ENCODE data around the gene RALGPS1.

The RALGPS1 gene

GRCh38 chr9:127106466-127106855 lies 191.9 kb downstream of the RALGPS1 start (continued):
- TF ChIP-seq ZSCAN18 (tag by site-specific recombination; IDR thresholded peaks at IDR 0.05) = no peak

DNA sequence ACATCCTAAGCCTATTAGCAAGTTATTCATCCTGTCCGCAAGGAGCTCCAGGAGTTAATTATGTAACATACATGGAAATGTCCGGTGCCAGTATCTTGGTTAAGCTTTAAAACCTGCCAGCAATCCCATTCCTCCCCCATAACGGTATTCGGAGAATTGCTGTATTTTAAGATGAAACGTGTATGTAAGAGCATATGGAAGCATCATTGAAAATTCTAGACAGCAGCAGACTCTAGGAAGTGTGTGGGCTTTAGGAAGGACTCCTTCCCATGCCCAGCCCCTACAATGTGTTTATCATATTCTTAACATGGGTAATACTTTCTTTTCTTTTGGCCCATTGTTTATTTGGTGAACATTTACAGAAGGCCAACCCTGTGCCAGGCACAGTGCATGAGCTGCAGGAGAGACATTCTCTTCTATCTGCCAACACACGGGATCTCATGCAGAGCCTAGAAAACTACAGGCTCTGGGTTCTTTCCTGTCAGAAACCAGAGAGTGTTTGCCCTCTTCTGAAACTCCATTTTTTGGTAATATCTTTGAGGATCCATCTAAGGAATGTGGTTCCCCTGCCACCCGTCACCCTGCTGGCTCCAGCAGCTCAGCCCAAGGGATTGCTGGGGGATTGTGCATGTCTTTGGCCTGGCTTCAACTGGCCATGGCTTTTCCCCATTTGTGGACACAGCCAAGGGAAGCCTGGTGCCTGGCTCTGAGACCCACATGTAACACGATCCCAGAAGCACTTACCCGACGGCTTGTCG lies 192.8 kb downstream of the RALGPS1 start:
- no peak for TF ChIP-seq ZNF223 (tag by site-specific recombination; IDR thresholded peaks at IDR 0.05)
- no peak for TF ChIP-seq ZNF211 (tag by site-specific recombination; IDR thresholded peaks at IDR 0.05; ENCODE audit: low read depth)
- no peak for TF ChIP-seq ZNF302 (tag by site-specific recombination; IDR thresholded peaks at IDR 0.05; ENCODE audit: low read depth)
- TF ChIP-seq, protein P1, sequence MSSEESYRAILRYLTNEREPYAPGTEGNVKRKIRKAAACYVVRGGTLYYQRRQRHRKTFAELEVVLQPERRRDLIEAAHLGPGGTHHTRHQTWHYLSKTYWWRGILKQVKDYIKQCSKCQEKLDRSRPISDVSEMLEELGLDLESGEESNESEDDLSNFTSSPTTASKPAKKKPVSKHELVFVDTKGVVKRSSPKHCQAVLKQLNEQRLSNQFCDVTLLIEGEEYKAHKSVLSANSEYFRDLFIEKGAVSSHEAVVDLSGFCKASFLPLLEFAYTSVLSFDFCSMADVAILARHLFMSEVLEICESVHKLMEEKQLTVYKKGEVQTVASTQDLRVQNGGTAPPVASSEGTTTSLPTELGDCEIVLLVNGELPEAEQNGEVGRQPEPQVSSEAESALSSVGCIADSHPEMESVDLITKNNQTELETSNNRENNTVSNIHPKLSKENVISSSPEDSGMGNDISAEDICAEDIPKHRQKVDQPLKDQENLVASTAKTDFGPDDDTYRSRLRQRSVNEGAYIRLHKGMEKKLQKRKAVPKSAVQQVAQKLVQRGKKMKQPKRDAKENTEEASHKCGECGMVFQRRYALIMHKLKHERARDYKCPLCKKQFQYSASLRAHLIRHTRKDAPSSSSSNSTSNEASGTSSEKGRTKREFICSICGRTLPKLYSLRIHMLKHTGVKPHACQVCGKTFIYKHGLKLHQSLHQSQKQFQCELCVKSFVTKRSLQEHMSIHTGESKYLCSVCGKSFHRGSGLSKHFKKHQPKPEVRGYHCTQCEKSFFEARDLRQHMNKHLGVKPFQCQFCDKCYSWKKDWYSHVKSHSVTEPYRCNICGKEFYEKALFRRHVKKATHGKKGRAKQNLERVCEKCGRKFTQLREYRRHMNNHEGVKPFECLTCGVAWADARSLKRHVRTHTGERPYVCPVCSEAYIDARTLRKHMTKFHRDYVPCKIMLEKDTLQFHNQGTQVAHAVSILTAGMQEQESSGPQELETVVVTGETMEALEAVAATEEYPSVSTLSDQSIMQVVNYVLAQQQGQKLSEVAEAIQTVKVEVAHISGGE (tag by site-specific recombination; conservative IDR thresholded peaks at IDR 0.05; ENCODE audit: low read depth) = no peak
- no peak for TF ChIP-seq ZNF404 (tag by site-specific recombination; IDR thresholded peaks at IDR 0.05)
- Histone ChIP-seq H3K4me1 (ENCODE audit: control insufficient read depth, insufficient read depth, low read length) (peaks cover 2% of the 10 kb centered on the region), H3K9me3 (ENCODE audit: control insufficient read depth, insufficient read depth, low read depth, low read length) (no peaks in the 10 kb centered on the region), H3K4me3 (ENCODE audit: low read depth, low read length) (no peak overlapping the region), H3K27ac (ENCODE audit: extremely low read depth, low read depth, low read length) (no peak overlapping the region), H3K36me3 (ENCODE audit: control insufficient read depth in 2 of 2, insufficient read depth in 1 of 2, low read length in 2 of 2) (no peaks in the 10 kb centered on the region)
- ChIA-PET CTCF (interaction anchor here (0.7 to 0.9 kb wide), 2 partner anchors 16 to 91 kb away, joined by 3 read pairs; no protein-coding TSS in a partner anchor), POLR2A (no interaction called here)

DNA sequence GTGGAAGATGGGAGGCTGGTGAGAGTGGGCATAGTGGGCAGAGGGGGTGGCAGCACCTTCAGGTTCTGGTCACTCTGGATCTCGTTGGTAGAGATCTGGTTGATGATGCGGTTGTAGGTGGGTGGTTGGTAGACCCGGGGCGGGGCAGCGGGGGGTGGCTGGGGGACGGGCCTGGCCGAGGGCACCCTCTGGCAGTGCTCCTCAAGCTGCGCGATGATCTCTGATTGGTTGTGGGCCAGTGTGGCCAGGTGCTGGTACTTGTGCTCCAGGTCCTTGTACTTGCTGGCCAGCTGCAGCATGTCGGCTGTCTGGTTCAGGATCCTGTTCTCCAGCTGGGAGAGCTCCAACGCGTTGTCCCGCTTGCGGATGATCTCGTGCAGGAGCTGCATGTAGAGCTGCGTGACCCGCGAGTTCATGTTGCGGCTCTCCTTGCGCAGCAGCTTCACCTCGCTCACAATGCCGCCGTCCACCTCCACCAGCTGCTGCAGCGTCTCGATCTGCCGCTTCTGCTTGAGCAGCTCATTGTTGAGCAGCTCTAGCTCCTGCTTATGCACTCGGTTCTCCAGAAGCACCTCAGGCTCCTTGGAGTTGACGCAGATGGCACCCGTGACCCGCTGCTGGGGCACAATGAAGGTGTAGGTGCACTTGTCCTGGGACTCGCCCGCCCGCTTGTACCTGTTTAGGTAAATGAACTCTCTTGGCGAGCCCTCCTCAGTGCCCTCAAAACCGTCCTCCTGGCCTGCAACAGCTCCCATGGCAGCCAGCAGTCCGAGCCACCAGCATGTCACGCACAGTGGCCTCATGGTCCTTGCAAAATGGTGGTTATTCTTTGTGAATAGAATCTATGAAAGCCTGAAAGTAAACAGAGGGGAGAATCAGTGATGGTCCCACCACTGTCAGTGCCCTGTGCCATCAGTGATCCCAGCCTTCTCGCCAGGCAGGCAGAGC lies 193.6 kb downstream of the RALGPS1 start:
- CTCF ChIA-PET = no interaction called here
- H3K27ac ChIP-seq (ENCODE audit: extremely low read depth, low read depth, low read length) = no peak overlapping the region
- peaks cover 9% of the 10 kb centered on the region for H3K4me1 ChIP-seq (ENCODE audit: control insufficient read depth, insufficient read depth, low read length)
- H3K36me3 ChIP-seq (ENCODE audit: control insufficient read depth in 2 of 2, insufficient read depth in 1 of 2, low read length in 2 of 2) = no peaks in the 10 kb centered on the region
- no peak for TF ChIP-seq ZNF830 (tag by site-specific recombination; IDR thresholded peaks at IDR 0.05; ENCODE audit: low read depth)
- no peak for TF ChIP-seq ZNF623 (tag by site-specific recombination; IDR thresholded peaks at IDR 0.05)
- TF ChIP-seq ZNF544 (tag by site-specific recombination; IDR thresholded peaks at IDR 0.05) = no peak
- no peak for TF ChIP-seq YY2 (tag by site-specific recombination; IDR thresholded peaks at IDR 0.05)
- TF ChIP-seq ZNF391 (tag by site-specific recombination; IDR thresholded peaks at IDR 0.05; ENCODE audit: borderline replicate concordance, low read depth) = no peak
- TF ChIP-seq ZNF140 (tag by site-specific recombination; IDR thresholded peaks at IDR 0.05) = no peak
- TF ChIP-seq ZNF221 (tag by site-specific recombination; IDR thresholded peaks at IDR 0.05; ENCODE audit: borderline replicate concordance) = no peak
- no peak for TF ChIP-seq ZNF211 (tag by site-specific recombination; IDR thresholded peaks at IDR 0.05; ENCODE audit: low read depth)
- H3K9me3 ChIP-seq (ENCODE audit: control insufficient read depth, insufficient read depth, low read depth, low read length) = no peaks in the 10 kb centered on the region
- POLR2A ChIA-PET = no interaction called here
- no peak overlapping the region for H3K4me3 ChIP-seq (ENCODE audit: low read depth, low read length)
